ENCODE data around the gene DCAF6. TPM values are rescaled to one million over a fixed set of nuclear protein-coding genes. Genes with fewer than 3 reads are reported as not detected.

The DCAF6 gene
- total and polyA plus RNA-seq, 7 donors = 71.0 to 396 (median 316) TPM

DNA sequence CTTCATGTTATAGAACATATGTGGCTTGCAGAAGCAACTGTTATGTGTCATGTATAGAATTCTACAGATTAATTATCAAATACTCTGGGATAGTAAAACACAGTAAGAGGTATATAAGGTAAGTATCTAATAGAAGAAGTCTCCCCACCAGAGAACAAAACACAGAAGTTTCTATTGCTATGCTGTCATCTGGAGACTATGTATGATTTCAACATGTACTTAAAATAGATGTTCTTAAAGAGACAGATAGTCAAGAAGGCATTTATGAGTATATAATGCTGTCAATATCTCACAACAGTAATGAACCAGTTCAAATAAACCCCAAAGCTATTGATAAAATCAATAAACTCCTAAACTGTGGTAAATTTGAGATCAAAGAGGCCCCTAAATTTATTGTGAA lies 14.5 kb upstream of the DCAF6 start:
- TF ChIP-seq, protein P1, sequence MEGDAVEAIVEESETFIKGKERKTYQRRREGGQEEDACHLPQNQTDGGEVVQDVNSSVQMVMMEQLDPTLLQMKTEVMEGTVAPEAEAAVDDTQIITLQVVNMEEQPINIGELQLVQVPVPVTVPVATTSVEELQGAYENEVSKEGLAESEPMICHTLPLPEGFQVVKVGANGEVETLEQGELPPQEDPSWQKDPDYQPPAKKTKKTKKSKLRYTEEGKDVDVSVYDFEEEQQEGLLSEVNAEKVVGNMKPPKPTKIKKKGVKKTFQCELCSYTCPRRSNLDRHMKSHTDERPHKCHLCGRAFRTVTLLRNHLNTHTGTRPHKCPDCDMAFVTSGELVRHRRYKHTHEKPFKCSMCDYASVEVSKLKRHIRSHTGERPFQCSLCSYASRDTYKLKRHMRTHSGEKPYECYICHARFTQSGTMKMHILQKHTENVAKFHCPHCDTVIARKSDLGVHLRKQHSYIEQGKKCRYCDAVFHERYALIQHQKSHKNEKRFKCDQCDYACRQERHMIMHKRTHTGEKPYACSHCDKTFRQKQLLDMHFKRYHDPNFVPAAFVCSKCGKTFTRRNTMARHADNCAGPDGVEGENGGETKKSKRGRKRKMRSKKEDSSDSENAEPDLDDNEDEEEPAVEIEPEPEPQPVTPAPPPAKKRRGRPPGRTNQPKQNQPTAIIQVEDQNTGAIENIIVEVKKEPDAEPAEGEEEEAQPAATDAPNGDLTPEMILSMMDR (IDR thresholded peaks at IDR 0.05) = no peak
- intact Hi-C loops (cut with DNase I) = no loop called here
- Histone ChIP-seq H3K9me3 (no peaks in the 10 kb centered on the region), H3K27ac (peak overlapping the region; percentile 83), H3K4me1 (peaks cover 45% of the 10 kb centered on the region), H3K27me3 (ENCODE audit: insufficient read depth in 3 of 3, low read length in 2 of 3) (no peaks in the 10 kb centered on the region), H3K36me3 (ENCODE audit: insufficient read depth in 1 of 2, low read depth in 1 of 2) (peaks cover 0 to 33% of the 10 kb centered on the region in 2 donors), H3K4me3 (peak overlapping the region; percentile 59)
- ATAC-seq (peak; percentile 83 to 94 (median 92)), DNase-seq (no peak)

DNA sequence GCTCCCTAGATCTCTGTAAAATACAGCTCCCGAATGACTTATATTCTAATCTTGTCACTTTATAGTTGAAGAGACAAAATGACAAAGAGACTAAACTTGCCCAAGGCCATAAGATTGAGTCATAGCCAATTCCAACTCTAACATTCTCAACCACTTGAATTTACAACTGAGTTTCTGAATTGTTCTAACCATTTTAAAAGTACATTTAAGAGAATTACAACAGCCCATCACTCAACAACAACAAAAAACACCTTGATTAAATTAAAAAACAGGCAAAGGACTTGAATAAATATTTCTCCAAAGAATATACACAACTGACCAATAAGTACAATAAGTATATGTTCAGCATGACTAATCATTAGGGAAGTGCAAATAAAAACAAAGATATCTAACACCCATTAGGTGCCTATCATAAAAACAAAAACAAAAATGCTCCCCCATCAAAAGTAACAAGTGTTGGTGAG lies 13.8 kb upstream of the DCAF6 start:
- ATAC-seq = peak in 3 of 4 donors; percentile 66 to 76 (median 71)
- TF ChIP-seq, protein P1 (IDR thresholded peaks at IDR 0.05) = no peak
- H3K4me1 ChIP-seq = peaks cover 48% of the 10 kb centered on the region
- H3K27ac ChIP-seq = peak overlapping the region; percentile 83
- H3K9me3 ChIP-seq = no peaks in the 10 kb centered on the region
- no peak for DNase-seq
- intact Hi-C loops (cut with DNase I) = no loop called here
- H3K4me3 ChIP-seq = peak overlapping the region; percentile 59
- H3K27me3 ChIP-seq (ENCODE audit: insufficient read depth in 3 of 3, low read length in 2 of 3) = no peaks in the 10 kb centered on the region
- peaks cover 0 to 27% of the 10 kb centered on the region in 2 donors for H3K36me3 ChIP-seq (ENCODE audit: insufficient read depth in 1 of 2, low read depth in 1 of 2)
- WGBS, 3 donors = 59 to 78% (median 60%) methylated on average over 1 of the region's 1 CpG

DNA sequence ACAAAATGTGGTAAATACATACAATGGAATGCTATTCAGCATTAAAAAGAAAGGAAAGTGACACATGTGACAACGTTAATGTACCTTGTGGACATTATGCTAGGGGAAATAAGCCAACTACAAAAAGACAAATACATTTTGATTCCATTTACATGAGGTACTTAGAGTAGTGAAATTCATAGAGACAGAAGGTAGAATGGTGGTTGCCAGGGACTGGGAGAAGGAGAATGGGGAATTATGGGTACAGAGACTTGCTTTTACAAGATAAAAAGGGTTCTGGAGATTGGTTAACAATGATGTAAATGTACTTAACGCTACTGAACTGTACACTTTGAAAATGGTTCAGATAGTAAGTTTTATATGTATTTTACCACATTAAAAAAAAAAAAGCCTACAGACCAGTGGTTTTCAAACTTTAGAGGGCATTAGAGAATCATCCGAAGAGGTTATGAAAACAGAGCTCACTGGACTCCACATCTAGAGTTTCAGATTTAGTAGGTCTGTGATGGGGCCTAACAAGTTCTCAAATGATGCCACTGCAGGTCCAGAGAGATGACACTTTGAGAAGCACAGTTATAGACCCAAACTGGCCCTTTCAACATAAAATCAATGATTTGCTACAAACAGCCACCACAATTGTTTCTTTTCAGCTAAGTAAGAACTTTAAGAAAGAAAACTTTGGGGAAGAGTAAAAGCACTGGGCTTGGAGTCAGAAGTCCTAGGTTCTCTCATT lies 13.0 kb upstream of the DCAF6 start:
- intact Hi-C loops (cut with DNase I) = no loop called here
- Histone ChIP-seq H3K4me1 (peaks cover 54% of the 10 kb centered on the region), H3K9me3 (no peaks in the 10 kb centered on the region), H3K27me3 (ENCODE audit: insufficient read depth in 3 of 3, low read length in 2 of 3) (no peaks in the 10 kb centered on the region), H3K27ac (peak overlapping the region; percentile 83), H3K36me3 (ENCODE audit: insufficient read depth in 1 of 2, low read depth in 1 of 2) (peaks cover 0 to 19% of the 10 kb centered on the region in 2 donors), H3K4me3 (peak overlapping the region; percentile 59)
- ATAC-seq (no peak), DNase-seq (no peak)
- TF ChIP-seq, protein P1 (IDR thresholded peaks at IDR 0.05) = no peak
- 67 to 73% (median 73%) methylated on average over 3 of the region's 3 CpGs for WGBS, 3 donors

DNA sequence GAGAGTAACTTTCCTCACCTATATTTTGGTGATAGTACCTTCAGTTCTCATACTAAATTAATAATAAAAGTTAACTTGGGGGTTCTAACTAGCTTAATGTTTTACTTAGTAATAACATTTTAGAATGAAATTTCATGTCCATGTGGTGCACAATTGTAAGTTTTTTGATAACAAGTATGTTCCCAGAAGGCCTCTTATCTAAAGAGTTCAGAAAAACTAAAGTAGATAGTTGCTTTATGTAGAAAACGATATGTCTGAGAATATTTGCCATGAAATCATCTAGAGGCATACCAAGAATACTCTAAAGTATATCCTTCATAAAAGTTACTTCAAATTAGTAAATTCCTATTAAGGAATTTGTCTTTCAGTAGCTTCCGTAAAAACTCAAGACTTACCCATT lies 12.4 kb upstream of the DCAF6 start:
- Histone ChIP-seq H3K27me3 (ENCODE audit: insufficient read depth in 3 of 3, low read length in 2 of 3) (no peaks in the 10 kb centered on the region), H3K27ac (peak overlapping the region; percentile 83), H3K4me1 (peaks cover 59% of the 10 kb centered on the region), H3K36me3 (ENCODE audit: insufficient read depth in 1 of 2, low read depth in 1 of 2) (peaks cover 0 to 15% of the 10 kb centered on the region in 2 donors), H3K4me3 (no peak overlapping the region), H3K9me3 (no peaks in the 10 kb centered on the region)
- intact Hi-C loops (cut with DNase I) = no loop called here
- ATAC-seq = no peak
- whole genome bisulfite sequencing, 3 donors = 88 to 93% (median 89%) methylated on average over 2 of the region's 2 CpGs
- DNase-seq = no peak
- TF ChIP-seq, protein P1 (IDR thresholded peaks at IDR 0.05) = no peak

Data from psoas muscle (tissue), 8 donors.